GM21526 (cell line): ENCODE data around the gene ITGB4.
"Not testable (repeated sequence)": the region's sequence is repeated elsewhere in the genome, so short reads cannot be mapped to it uniquely, and the experiment has no call there.

Experiments
- ATAC-seq: cut with Tn5 transposase; IDR thresholded peaks from one replicate; pipeline ENCODE4 v1.9.1; 2021; ENCODE audit warnings: moderate library complexity; ENCODE audit not compliant: unreplicated experiment, low FRiP score

Gene ITGB4

GRCh38 chr17:75751676-75752404, 30.6 kb downstream of the ITGB4 start:
- ATAC-seq, result no peak

GRCh38 chr17:75752405-75752709, 31.1 kb downstream of the ITGB4 start:
- ATAC-seq, result no peak

- no peak for ATAC-seq
Observed at GRCh38 chr17:75752802-75753513, 31.7 kb downstream of the ITGB4 start.

GRCh38 chr17:75753514-75754377, 32.5 kb downstream of the ITGB4 start:
- ATAC-seq, result peak; percentile 42

- ATAC-seq, result no peak
Observed at GRCh38 chr17:75754378-75755204, 33.3 kb downstream of the ITGB4 start.

- no peak for ATAC-seq
Observed at GRCh38 chr17:75755205-75755901, 34.1 kb downstream of the ITGB4 start.

GRCh38 chr17:75755990-75756389, 34.7 kb downstream of the ITGB4 start:
- no peak for ATAC-seq

GRCh38 chr17:75756451-75757085, 35.3 kb downstream of the ITGB4 start:
- no peak for ATAC-seq

GRCh38 chr17:75757086-75757681, 35.9 kb downstream of the ITGB4 start:
- no peak for ATAC-seq

GRCh38 chr17:75758131-75758905, 37.1 kb downstream of the ITGB4 start:
- no peak for ATAC-seq

- no peak for ATAC-seq
Observed at GRCh38 chr17:75759457-75759856, 38.2 kb downstream of the ITGB4 start.

- ATAC-seq, result not testable (repeated sequence)
Observed at GRCh38 chr17:75759978-75760640, 38.9 kb downstream of the ITGB4 start.

- no peak for ATAC-seq
Observed at GRCh38 chr17:75762513-75763268, 41.4 kb downstream of the ITGB4 start.

- no peak for ATAC-seq
Observed at GRCh38 chr17:75763269-75763607, 42.0 kb downstream of the ITGB4 start.

- ATAC-seq, result no peak
Observed at GRCh38 chr17:75763613-75764416, 42.6 kb downstream of the ITGB4 start.

GRCh38 chr17:75764417-75764710, 43.1 kb downstream of the ITGB4 start:
- ATAC-seq, result no peak
